Astrocyte of the spinal cord (primary cell): ENCODE measurements around the gene SERPINA1.

Source experiments
- DNase-seq: peaks from one replicate; pipeline ENCODE4 v3.0.0; 2011; ENCODE audit warnings: low read depth, low spot score
- H3K4me3 ChIP-seq: 2 replicates; pipeline ENCODE4 v1.5.1; 2011; ENCODE audit warnings: low read depth, mild to moderate bottlenecking, low read length, moderate library complexity
- CTCF ChIP-seq: IDR thresholded peaks from 2 replicates; pipeline ENCODE4 v1.5.1; 2012; ENCODE audit warnings: low read depth, mild to moderate bottlenecking, low read length, inconsistent platforms
- in situ Hi-C: cut with HindIII; loops from 2 replicates; pipeline ENCODE4 v1.10.0; 2017; ENCODE audit warnings: low sequenced_read_pairs

The SERPINA1 gene

GRCh38 chr14:94332587-94332986, 55.8 kb downstream of the SERPINA1 start:
- in situ Hi-C loops, result no loop called here

DNA sequence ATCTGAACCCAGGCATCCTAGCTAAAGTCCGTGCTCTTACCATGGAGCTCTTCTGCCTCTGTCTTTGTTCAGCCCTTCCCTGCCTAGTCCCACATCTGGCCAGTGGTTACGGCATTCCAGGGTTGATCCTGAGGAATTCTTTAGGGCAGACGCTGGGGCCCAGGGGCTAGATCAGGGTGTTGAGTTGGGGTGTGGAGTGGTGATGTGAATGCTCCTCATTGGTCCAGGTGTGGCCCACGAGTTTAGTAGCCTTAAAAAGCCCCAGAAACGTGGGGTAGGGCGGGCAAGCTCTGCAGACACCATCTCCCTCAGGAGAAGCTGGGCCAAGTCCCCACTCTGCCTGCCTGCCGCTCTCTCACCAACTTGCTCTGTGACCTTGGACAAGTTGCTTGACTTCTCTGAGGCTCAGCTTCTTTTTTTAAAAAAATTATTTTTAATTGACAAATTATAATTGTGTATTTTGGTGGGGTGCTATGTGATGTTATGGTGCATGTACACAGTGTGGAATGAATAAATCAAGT, 56.3 kb downstream of the SERPINA1 start:
- no peak overlapping the region for H3K4me3 ChIP-seq
- no peak for TF ChIP-seq CTCF
- in situ Hi-C loops, result no loop called here
- DNase-seq, result no peak

More at GRCh38 chr14:94332587-94332986, 55.8 kb downstream of the SERPINA1 start:
- TF ChIP-seq CTCF, result no peak
- no peak for DNase-seq
- H3K4me3 ChIP-seq, result no peak overlapping the region

DNA sequence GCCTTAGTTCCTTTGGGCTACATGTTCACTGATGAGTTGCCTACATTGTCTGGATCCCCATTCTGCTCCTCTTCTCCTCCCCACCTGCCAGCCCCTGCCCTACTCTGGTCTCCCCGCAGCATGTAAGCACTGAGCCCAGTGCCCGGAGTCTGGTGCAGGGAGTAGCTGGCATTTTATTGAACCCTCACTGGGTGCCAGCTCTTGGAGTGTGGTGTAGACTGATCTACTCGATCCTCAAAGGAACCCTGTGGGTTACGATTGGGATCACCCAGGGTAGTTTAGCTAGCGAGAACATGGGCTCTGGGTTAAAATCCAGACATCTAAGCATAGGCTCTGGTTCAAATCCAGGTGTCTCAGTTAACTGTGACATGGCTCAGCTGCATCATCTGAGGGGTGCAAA, 56.9 kb downstream of the SERPINA1 start:
- TF ChIP-seq CTCF, result no peak
- no peak for DNase-seq
- in situ Hi-C loops, result no loop called here
- no peak overlapping the region for H3K4me3 ChIP-seq

DNA sequence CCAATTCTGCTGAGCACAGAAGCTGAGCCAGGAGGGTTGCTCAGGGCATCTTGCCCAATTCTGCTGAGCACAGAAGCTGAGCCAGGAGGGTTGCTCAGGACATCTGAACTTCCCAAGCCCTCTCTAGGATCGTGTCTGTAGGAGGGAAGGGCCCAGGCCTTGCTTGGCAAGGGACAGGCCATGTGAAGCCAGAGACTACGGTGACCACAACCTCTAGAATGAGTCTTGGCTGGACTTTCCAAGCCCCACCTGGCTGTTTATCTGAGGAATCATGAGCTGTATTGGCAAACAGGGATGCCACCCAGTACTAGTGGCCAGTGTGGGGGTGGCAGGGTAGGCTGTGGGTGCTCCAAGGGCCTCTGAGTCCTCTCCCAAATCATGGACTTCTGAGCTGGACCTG, 57.5 kb downstream of the SERPINA1 start:
- TF ChIP-seq CTCF, result no peak
- in situ Hi-C loops, result no loop called here

GRCh38 chr14:94330432-94330831, 58.0 kb downstream of the SERPINA1 start:
- no peak for TF ChIP-seq CTCF
- DNase-seq, result no peak
- no peak overlapping the region for H3K4me3 ChIP-seq
- in situ Hi-C loops, result no loop called here

More for the DNA sequence above, 57.5 kb downstream of the SERPINA1 start:
- no peak for DNase-seq
- H3K4me3 ChIP-seq, result no peak overlapping the region

- H3K4me3 ChIP-seq, result no peak overlapping the region
- no peak for DNase-seq
- no peak for TF ChIP-seq CTCF
- in situ Hi-C loops, result no loop called here
These were observed 58.5 kb downstream of the SERPINA1 start for GRCh38 chr14:94329857-94330256.

DNA sequence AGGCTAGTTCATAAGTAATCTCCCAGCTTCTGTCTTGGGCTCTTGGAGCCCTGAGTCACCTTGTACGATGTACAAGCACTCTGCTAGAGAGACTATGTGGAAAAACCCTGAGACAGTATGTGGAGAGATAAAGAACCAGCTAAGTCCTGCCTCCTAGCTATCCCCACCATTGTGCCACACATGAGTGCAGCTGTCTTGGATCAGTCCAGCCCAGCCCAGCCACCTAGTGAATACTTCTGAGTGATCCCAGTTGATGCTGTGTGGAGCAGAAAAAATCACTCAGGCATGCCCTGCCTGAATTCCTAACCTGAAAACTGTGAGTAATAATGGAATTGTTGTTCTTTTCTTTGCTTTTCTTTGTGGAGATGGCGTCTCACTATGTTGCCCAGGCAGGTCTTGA, 60.2 kb downstream of the SERPINA1 start:
- H3K4me3 ChIP-seq, result no peak overlapping the region
- in situ Hi-C loops, result no loop called here
- TF ChIP-seq CTCF, result no peak
- DNase-seq, result no peak
